Skeletal muscle tissue (tissue), 4 donors: ENCODE measurements around the gene C11orf98. TPM values are rescaled to one million over a fixed set of nuclear protein-coding genes. Genes with fewer than 3 reads are reported as not detected.
"Not testable (repeated sequence)": the region's sequence is repeated elsewhere in the genome, so short reads cannot be mapped to it uniquely, and the experiment has no call there.

Experiments used
- H3K27ac ChIP-seq: one replicate; pipeline ENCODE4 v1.7.0; 2013; ENCODE audit warnings: mild to moderate bottlenecking, low read depth, low read length, inconsistent platforms
- H3K27me3 ChIP-seq, 3 donors: one replicate each; pipeline ENCODE4 v1.7.0; 2013; ENCODE audit warnings: low read length in 3 of 3; ENCODE audit not compliant: control insufficient read depth in 3 of 3, insufficient read depth in 3 of 3
- H3K36me3 ChIP-seq, 3 donors: one replicate each; pipeline ENCODE4 v1.7.0; 2013; ENCODE audit warnings: low read length in 3 of 3; ENCODE audit not compliant: control insufficient read depth in 3 of 3, insufficient read depth in 3 of 3
- H3K4me1 ChIP-seq, 3 donors: one replicate each; pipeline ENCODE4 v1.7.0; 2013; ENCODE audit warnings: low read length in 3 of 3, mild to moderate bottlenecking in 3 of 3; ENCODE audit not compliant: control insufficient read depth in 3 of 3, insufficient read depth in 3 of 3
- H3K4me3 ChIP-seq, 3 donors: one replicate each; pipeline ENCODE4 v1.7.0; 2013; ENCODE audit warnings: low read length in 3 of 3
- H3K9ac ChIP-seq, 3 donors: one replicate each; pipeline ENCODE4 v1.7.0; 2013; ENCODE audit warnings: low read length in 3 of 3, mild to moderate bottlenecking in 3 of 3, moderate library complexity in 2 of 3, low read depth in 1 of 3
- H3K9me3 ChIP-seq, 3 donors: one replicate each; pipeline ENCODE4 v1.7.0; 2013; ENCODE audit warnings: low read length in 3 of 3; ENCODE audit not compliant: control insufficient read depth in 3 of 3
- total RNA-seq: library from RNA; depleted of rRNA; stranded (reverse); fragments of >200 nt; gene quantifications from one replicate; pipeline ENCODE4 v1.2.3, GENCODE V29; 2014
- donor health status: Osteomylitis.

C11orf98 gene
- total RNA-seq, 1 donor from 2014 or later, result 22.4 TPM

- H3K27ac ChIP-seq, result no peak overlapping the region
- peaks cover 21 to 22% (median 21%) of the 10 kb centered on the region in 3 donors for H3K36me3 ChIP-seq
- peak overlapping the region; percentile 11 to 66 (median 35) for H3K4me3 ChIP-seq
- peaks cover 0 to 13% (median 8%) of the 10 kb centered on the region in 3 donors for H3K27me3 ChIP-seq
- peaks cover 14 to 24% (median 21%) of the 10 kb centered on the region in 3 donors for H3K4me1 ChIP-seq
- H3K9me3 ChIP-seq, result no peaks in the 10 kb centered on the region
- peak overlapping the region in 1 of 3 donors; percentile 46 for H3K9ac ChIP-seq
Measured at GRCh38 chr11:62687508-62688396, 22.7 kb upstream of the C11orf98 start.

- Histone ChIP-seq H3K36me3 (peaks cover 6 to 7% (median 6%) of the 10 kb centered on the region in 3 donors), H3K9me3 (no peaks in the 10 kb centered on the region), H3K27ac (no peak overlapping the region), H3K4me3 (no peak overlapping the region), H3K4me1 (peaks cover 9 to 23% (median 18%) of the 10 kb centered on the region in 3 donors), H3K27me3 (peaks cover 0 to 1% (median 0%) of the 10 kb centered on the region in 3 donors), H3K9ac (no peak overlapping the region)
Measured at GRCh38 chr11:62682518-62682917, 17.5 kb upstream of the C11orf98 start.

GRCh38 chr11:62680825-62681240 is 15.8 kb upstream of the C11orf98 start:
- Histone ChIP-seq H3K4me1 (peaks cover 24 to 38% (median 29%) of the 10 kb centered on the region in 3 donors), H3K9ac (no peak overlapping the region), H3K27ac (no peak overlapping the region), H3K27me3 (no peaks in the 10 kb centered on the region), H3K9me3 (no peaks in the 10 kb centered on the region), H3K4me3 (peak overlapping the region in 1 of 3 donors; percentile 14), H3K36me3 (peaks cover 14 to 20% (median 16%) of the 10 kb centered on the region in 3 donors)

GRCh38 chr11:62678770-62679696 is 14.0 kb upstream of the C11orf98 start, which contains the start of gene UBXN1:
Gene UBXN1, minus strand, starts transcription at chr11:62679073. Its CDS starts 150 bp downstream, at chr11:62678923.
- no peaks in the 10 kb centered on the region for H3K27me3 ChIP-seq
- peaks cover 24 to 38% (median 29%) of the 10 kb centered on the region in 3 donors for H3K4me1 ChIP-seq
- H3K9ac ChIP-seq, result peak within 1 kb of the TSS; percentile 91 to 99 (median 97)
- H3K27ac ChIP-seq, result peak within 1 kb of the TSS; percentile 80
- peaks cover 14 to 27% (median 16%) of the 10 kb centered on the region in 3 donors for H3K36me3 ChIP-seq
- H3K4me3 ChIP-seq, result peak within 1 kb of the TSS; percentile 78 to 96 (median 93)
- no peaks in the 10 kb centered on the region for H3K9me3 ChIP-seq

GRCh38 chr11:62678433-62678769 is 13.4 kb upstream of the C11orf98 start:
- Histone ChIP-seq H3K4me3 (peak overlapping the region; percentile 78 to 96 (median 93)), H3K9me3 (no peaks in the 10 kb centered on the region), H3K4me1 (peaks cover 24 to 38% (median 29%) of the 10 kb centered on the region in 3 donors), H3K27me3 (no peaks in the 10 kb centered on the region), H3K36me3 (peaks cover 19 to 29% (median 19%) of the 10 kb centered on the region in 3 donors), H3K27ac (peak overlapping the region; percentile 80), H3K9ac (peak overlapping the region; percentile 91 to 99 (median 97))

- no peaks in the 10 kb centered on the region for H3K9me3 ChIP-seq
- peak overlapping the region; percentile 80 for H3K27ac ChIP-seq
- peaks cover 29 to 45% (median 35%) of the 10 kb centered on the region in 3 donors for H3K4me1 ChIP-seq
- peaks cover 19 to 33% (median 26%) of the 10 kb centered on the region in 3 donors for H3K36me3 ChIP-seq
- no peaks in the 10 kb centered on the region for H3K27me3 ChIP-seq
- H3K4me3 ChIP-seq, result peak overlapping the region; percentile 78 to 96 (median 93)
- H3K9ac ChIP-seq, result peak overlapping the region; percentile 72 to 99 (median 97)
Measured at GRCh38 chr11:62677714-62678113, 12.7 kb upstream of the C11orf98 start.

GRCh38 chr11:62677156-62677555 is 12.1 kb upstream of the C11orf98 start:
- H3K27me3 ChIP-seq, result no peaks in the 10 kb centered on the region
- peaks cover 35 to 50% (median 40%) of the 10 kb centered on the region in 3 donors for H3K4me1 ChIP-seq
- H3K27ac ChIP-seq, result peak overlapping the region; percentile 80
- H3K9ac ChIP-seq, result peak overlapping the region; percentile 7 to 99 (median 33)
- peaks cover 19 to 33% (median 26%) of the 10 kb centered on the region in 3 donors for H3K36me3 ChIP-seq
- peak overlapping the region in 2 of 3 donors; percentile 4 to 78 for H3K4me3 ChIP-seq
- no peaks in the 10 kb centered on the region for H3K9me3 ChIP-seq

- H3K27ac ChIP-seq, result no peak overlapping the region
- H3K4me3 ChIP-seq, result peak overlapping the region in 1 of 3 donors; percentile 4
- peak overlapping the region in 2 of 3 donors; percentile 51 to 55 for H3K9ac ChIP-seq
Measured at GRCh38 chr11:62676698-62677097, 11.7 kb upstream of the C11orf98 start.

GRCh38 chr11:62675415-62675814 is 10.4 kb upstream of the C11orf98 start:
- not testable (repeated sequence) for H3K4me3 ChIP-seq, H3K9me3 ChIP-seq, H3K27me3 ChIP-seq, H3K27ac ChIP-seq, H3K9ac ChIP-seq
- Histone ChIP-seq H3K4me1 (peaks cover 39 to 48% (median 44%) of the 10 kb centered on the region in 3 donors), H3K36me3 (peaks cover 19 to 33% (median 26%) of the 10 kb centered on the region in 3 donors)

More at GRCh38 chr11:62676698-62677097, 11.7 kb upstream of the C11orf98 start:
- H3K4me1 ChIP-seq, result peaks cover 37 to 52% (median 41%) of the 10 kb centered on the region in 3 donors
- no peaks in the 10 kb centered on the region for H3K27me3 ChIP-seq
- H3K36me3 ChIP-seq, result peaks cover 19 to 33% (median 26%) of the 10 kb centered on the region in 3 donors
- H3K9me3 ChIP-seq, result no peaks in the 10 kb centered on the region
